Transverse colon (tissue), 3 donors: ENCODE results near the gene PTGR3.

Experiments
- EP300 ChIP-seq: sonication (generic); formaldehyde crosslinking; IDR thresholded peaks from one replicate; pipeline ENCODE4 v1.6.1; 2017; ENCODE audit warnings: antibody characterized with exemption, low read depth
- POLR2A ChIP-seq: fragments of 450-650 bp; IDR thresholded peaks from one replicate; pipeline ENCODE4 v1.6.1; 2016; ENCODE audit warnings: antibody characterized with exemption, mild to moderate bottlenecking, moderate library complexity
- TF ChIP-seq, protein P1 (sequence below), 5 experiments: fragments of 200-600 bp in 3 of 5; fragments of 450-650 bp in 2 of 5; sonication (generic) in 3 of 5; IDR thresholded peaks; 1 replicate in 2 of 5; 2 replicates in 3 of 5; pipeline ENCODE4 v1.5.1; 2016 to 2017; ENCODE audit warnings: antibody characterized with exemption in 5 of 5, inconsistent platforms in 3 of 5, mild to moderate bottlenecking in 2 of 5, moderate library complexity in 1 of 5

DNA sequence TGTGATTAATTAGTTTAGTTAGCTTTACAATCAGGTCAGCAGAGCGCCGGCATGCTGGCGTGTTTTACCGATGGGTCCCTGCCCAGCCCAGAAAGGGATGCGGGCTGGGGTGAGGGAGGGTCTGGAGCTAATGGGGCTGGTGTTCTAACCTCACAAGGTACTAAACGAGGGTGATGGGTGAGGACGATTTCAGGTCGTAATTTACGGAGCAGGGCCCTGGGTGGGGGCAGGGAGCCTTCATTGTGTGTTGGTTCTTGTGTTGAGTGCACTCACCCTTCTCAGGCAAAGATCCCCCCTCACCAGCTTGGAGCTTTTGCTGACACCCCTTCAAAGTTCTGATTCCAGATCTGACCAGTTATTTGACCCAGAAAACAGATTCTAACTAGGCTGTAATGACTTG lies 39.5 kb downstream of the PTGR3 start:
- TF ChIP-seq, protein P1, sequence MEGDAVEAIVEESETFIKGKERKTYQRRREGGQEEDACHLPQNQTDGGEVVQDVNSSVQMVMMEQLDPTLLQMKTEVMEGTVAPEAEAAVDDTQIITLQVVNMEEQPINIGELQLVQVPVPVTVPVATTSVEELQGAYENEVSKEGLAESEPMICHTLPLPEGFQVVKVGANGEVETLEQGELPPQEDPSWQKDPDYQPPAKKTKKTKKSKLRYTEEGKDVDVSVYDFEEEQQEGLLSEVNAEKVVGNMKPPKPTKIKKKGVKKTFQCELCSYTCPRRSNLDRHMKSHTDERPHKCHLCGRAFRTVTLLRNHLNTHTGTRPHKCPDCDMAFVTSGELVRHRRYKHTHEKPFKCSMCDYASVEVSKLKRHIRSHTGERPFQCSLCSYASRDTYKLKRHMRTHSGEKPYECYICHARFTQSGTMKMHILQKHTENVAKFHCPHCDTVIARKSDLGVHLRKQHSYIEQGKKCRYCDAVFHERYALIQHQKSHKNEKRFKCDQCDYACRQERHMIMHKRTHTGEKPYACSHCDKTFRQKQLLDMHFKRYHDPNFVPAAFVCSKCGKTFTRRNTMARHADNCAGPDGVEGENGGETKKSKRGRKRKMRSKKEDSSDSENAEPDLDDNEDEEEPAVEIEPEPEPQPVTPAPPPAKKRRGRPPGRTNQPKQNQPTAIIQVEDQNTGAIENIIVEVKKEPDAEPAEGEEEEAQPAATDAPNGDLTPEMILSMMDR (IDR thresholded peaks at IDR 0.05) = no peak
- TF ChIP-seq EP300 (no peak), POLR2A (no peak)
